Measurements from ENCODE around the gene RDH5. TPM values are rescaled to one million over a fixed set of nuclear protein-coding genes. Genes with fewer than 3 reads are reported as not detected.
A peak's percentile ranks its signal among the peaks of the same experiment; 100 is the strongest.

Gene RDH5
- total RNA-seq, 1 experiment from 2014 or later = 6.7 TPM

- ChIA-PET POLR2A (ENCODE audit: low non-redundant PET) (interaction anchor here (0.5 kb wide), 1 partner anchor 691 kb away, joined by 4 read pairs; no protein-coding TSS in a partner anchor), CTCF (no interaction called here)
- intact Hi-C loops (cut with micrococcal nuclease; ENCODE audit: unreplicated experiment) = no loop called here
- no peak for TF ChIP-seq EZH2 (IDR thresholded peaks at IDR 0.05; ENCODE audit: borderline replicate concordance, low read depth, low read length, poor library complexity, severe bottlenecking)
- TF ChIP-seq, protein P1, sequence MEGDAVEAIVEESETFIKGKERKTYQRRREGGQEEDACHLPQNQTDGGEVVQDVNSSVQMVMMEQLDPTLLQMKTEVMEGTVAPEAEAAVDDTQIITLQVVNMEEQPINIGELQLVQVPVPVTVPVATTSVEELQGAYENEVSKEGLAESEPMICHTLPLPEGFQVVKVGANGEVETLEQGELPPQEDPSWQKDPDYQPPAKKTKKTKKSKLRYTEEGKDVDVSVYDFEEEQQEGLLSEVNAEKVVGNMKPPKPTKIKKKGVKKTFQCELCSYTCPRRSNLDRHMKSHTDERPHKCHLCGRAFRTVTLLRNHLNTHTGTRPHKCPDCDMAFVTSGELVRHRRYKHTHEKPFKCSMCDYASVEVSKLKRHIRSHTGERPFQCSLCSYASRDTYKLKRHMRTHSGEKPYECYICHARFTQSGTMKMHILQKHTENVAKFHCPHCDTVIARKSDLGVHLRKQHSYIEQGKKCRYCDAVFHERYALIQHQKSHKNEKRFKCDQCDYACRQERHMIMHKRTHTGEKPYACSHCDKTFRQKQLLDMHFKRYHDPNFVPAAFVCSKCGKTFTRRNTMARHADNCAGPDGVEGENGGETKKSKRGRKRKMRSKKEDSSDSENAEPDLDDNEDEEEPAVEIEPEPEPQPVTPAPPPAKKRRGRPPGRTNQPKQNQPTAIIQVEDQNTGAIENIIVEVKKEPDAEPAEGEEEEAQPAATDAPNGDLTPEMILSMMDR (conservative IDR thresholded peaks at IDR 0.05; ENCODE audit: low read depth, low read length) = no peak
- Histone ChIP-seq H3K4me1 (ENCODE audit: insufficient read depth, low read length, poor library complexity, severe bottlenecking) (peaks cover 9% of the 10 kb centered on the region), H3K9me3 (ENCODE audit: low read depth, low read length, poor library complexity, severe bottlenecking) (no peaks in the 10 kb centered on the region), H3K27me3 (replicated peaks; ENCODE audit: insufficient read depth, low read depth, low read length, poor library complexity) (no peaks in the 10 kb centered on the region), H3K27ac (ENCODE audit: low read depth, low read length, poor library complexity, severe bottlenecking) (peak overlapping the region; percentile 27), H3K4me3 (ENCODE audit: low read depth, low read length, poor library complexity, severe bottlenecking) (peak overlapping the region; percentile 70), H3K36me3 (ENCODE audit: insufficient read depth, low read length, poor library complexity, severe bottlenecking) (peaks cover 41% of the 10 kb centered on the region)
- no peak for DNase-seq (ENCODE audit: low spot score)
- BruUV-seq (replicated peaks) = no TSS peak
These were observed 26.1 kb downstream of the RDH5 start for GRCh38 chr12:55746174-55746912.

GRCh38 chr12:55746913-55747231 is 26.7 kb downstream of the RDH5 start:
- Histone ChIP-seq H3K27ac (ENCODE audit: low read depth, low read length, poor library complexity, severe bottlenecking) (no peak overlapping the region), H3K36me3 (ENCODE audit: insufficient read depth, low read length, poor library complexity, severe bottlenecking) (peaks cover 46% of the 10 kb centered on the region), H3K4me1 (ENCODE audit: insufficient read depth, low read length, poor library complexity, severe bottlenecking) (peaks cover 9% of the 10 kb centered on the region), H3K4me3 (ENCODE audit: low read depth, low read length, poor library complexity, severe bottlenecking) (no peak overlapping the region), H3K9me3 (ENCODE audit: low read depth, low read length, poor library complexity, severe bottlenecking) (no peaks in the 10 kb centered on the region), H3K27me3 (replicated peaks; ENCODE audit: insufficient read depth, low read depth, low read length, poor library complexity) (no peaks in the 10 kb centered on the region)
- TF ChIP-seq, protein P1 (conservative IDR thresholded peaks at IDR 0.05; ENCODE audit: low read depth, low read length) = no peak
- TF ChIP-seq EZH2 (IDR thresholded peaks at IDR 0.05; ENCODE audit: borderline replicate concordance, low read depth, low read length, poor library complexity, severe bottlenecking) = no peak
- DNase-seq (ENCODE audit: low spot score) = no peak
- ChIA-PET POLR2A (ENCODE audit: low non-redundant PET) (interaction anchor here (0.6 kb wide), 1 partner anchor 53 kb away, joined by 11 read pairs; no protein-coding TSS in a partner anchor), CTCF (no interaction called here)
- no TSS peak for BruUV-seq (replicated peaks)
- intact Hi-C loops (cut with micrococcal nuclease; ENCODE audit: unreplicated experiment) = no loop called here

DNA sequence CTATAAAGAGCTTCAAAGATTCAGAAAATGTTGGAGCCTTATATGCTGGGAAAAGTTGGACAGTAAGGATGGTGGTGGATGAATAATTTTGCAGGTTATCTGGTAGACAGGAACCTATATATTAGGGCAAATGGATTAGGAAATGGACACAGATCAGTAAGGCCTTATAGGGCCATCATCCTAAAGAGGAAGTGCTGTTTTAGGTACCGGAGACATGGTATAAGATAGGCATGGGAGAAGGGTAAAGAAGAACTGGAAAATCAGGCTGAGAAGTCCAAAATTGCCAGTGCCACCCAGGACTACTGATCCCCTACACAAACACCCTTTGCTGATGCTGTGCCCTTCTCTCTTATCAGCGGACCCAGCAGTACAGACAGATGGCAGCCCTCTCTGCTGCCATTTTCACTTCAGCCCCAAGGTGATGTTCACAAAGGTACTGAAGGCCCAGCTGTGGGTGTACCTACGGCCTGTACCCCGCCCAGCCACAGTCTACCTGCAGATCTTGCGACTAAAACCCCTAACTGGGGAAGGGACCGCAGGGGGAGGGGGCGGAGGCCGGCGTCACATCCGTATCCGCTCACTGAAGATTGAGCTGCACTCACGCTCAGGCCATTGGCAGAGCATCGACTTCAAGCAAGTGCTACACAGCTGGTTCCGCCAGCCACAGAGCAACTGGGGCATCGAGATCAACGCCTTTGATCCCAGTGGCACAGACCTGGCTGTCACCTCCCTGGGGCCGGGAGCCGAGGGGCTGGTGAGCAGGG is 28.2 kb downstream of the RDH5 start:
- Histone ChIP-seq H3K4me3 (ENCODE audit: low read depth, low read length, poor library complexity, severe bottlenecking) (no peak overlapping the region), H3K4me1 (ENCODE audit: insufficient read depth, low read length, poor library complexity, severe bottlenecking) (peaks cover 9% of the 10 kb centered on the region), H3K27me3 (replicated peaks; ENCODE audit: insufficient read depth, low read depth, low read length, poor library complexity) (no peaks in the 10 kb centered on the region), H3K27ac (ENCODE audit: low read depth, low read length, poor library complexity, severe bottlenecking) (no peak overlapping the region), H3K9me3 (ENCODE audit: low read depth, low read length, poor library complexity, severe bottlenecking) (no peaks in the 10 kb centered on the region), H3K36me3 (ENCODE audit: insufficient read depth, low read length, poor library complexity, severe bottlenecking) (peaks cover 61% of the 10 kb centered on the region)
- no TSS peak for BruUV-seq (replicated peaks)
- TF ChIP-seq, protein P1 (conservative IDR thresholded peaks at IDR 0.05; ENCODE audit: low read depth, low read length) = no peak
- TF ChIP-seq EZH2 (IDR thresholded peaks at IDR 0.05; ENCODE audit: borderline replicate concordance, low read depth, low read length, poor library complexity, severe bottlenecking) = no peak
- intact Hi-C loops (cut with micrococcal nuclease; ENCODE audit: unreplicated experiment) = no loop called here
- DNase-seq (ENCODE audit: low spot score) = no peak
- ChIA-PET CTCF (no interaction called here), POLR2A (ENCODE audit: low non-redundant PET) (no interaction called here)

All from A673 (cell line).